ENCODE measurements around the gene MTR.

MTR gene

DNA sequence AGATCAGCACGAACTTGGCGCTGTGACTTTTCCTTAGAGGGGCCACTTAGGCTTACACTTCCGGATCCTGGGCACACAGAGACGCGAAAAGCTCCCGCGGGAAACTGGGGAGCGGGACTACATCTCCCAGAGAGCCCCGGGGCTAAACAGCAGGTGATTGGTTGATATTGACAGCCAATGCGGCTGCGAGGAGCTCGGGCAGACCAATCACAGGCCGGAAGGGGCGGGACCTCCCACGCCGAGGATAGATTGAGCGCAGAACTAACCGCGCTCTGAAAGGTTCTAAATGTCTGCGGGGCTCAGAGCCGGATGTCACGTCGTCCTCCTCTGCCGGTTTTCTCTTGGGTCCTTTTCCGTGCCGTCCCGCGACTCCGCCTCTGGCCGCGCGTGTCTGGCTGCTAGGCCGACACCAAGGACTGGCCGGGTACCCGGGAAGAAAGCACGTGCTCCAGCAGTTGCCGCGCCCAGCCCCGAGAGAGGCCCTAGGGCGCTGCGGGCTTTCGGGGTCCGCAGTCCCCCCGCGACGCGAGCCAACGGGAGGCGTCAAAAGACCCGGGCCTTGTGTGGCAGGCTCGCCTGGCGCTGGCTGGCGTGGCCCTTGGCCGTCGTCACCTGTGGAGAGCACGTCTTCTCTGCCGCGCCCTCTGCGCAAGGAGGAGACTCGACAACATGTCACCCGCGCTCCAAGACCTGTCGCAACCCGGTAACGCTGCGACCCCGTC is at the start of gene MTR:
TSS of gene MTR (plus strand) at position 258 of the 722 bp plus-strand sequence. CDS start at position 670, 412 bp downstream.
- peak; percentile 98 for DNase-seq

DNA sequence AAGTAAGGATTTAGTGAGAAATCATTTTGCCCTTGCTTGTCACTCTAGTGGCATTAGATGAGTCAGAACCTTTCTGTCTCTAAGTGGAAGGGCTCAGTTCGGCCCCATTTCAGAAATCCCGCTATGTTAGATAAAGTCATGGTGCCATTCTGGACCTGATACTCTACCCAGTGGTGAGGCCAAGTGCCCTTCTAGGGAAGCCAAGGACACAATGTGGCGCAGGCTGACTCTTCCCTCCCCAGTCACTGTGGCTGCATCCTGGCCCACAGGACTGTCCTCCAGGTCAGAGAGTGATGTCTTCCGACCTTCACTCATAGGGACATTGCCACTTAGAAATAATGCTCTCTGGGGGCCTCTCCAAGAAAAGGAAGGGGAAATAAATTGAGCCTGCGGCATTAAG is 48.3 kb upstream of the MTR start:
- DNase-seq = no peak

DNA sequence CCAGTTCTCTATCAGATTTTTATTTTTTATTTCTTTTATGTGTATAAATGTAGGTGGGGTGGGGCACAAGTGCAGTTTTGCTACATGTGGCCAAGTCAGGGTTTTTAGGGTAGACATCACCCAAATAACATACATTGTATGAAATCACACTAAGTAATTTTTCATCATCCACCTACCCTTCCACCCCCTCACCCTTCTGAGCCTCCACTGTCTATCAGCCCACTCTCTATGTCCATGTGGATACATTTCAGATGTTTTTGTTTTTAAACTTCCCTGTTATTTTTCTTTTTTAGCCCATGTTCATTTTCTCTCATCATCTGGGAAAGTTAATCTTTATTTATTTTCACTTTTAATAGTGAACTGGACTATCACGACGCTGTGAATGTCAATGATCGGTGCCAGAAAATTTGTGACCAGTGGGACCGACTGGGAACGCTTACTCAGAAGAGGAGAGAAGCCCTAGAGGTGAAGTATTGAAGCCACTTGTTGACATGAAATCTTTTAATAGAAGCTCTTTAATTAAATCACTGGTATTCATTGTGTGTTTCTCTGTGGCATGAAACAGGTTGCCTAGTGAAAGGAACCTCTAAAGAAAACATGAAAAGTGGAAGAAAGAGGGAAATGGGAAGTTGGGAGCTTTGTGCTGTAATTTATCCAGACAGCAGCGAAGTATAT is 47.6 kb upstream of the MTR start:
- no peak for DNase-seq

DNA sequence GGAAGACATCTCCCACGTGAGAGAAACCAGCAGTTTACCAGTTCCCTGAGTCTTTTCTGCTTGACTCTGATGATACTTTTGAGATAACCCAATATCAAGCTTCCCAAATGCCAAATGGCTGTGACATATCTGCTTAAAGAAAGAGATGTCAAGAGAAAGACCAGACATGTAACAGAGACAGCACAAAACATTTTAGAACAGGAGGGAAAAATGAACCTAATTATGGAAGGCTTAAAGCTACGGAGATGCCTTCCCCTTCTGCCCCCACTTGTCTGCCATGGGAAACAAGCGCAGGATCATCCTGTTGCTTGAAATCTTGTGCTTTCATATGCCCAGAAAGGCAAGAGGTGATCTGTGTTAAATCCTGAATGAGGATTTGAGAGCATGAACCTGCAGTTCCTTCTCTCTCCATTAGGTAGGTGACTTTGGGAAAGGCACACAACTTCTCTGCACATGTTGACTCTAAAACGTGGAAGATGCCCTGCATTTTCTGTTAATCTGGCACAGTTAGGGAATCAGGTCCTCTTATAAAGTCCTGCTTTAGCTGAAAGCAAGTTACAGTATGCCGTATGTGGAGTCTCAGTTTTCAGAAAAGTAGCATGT is 46.7 kb upstream of the MTR start:
- DNase-seq = no peak

DNA sequence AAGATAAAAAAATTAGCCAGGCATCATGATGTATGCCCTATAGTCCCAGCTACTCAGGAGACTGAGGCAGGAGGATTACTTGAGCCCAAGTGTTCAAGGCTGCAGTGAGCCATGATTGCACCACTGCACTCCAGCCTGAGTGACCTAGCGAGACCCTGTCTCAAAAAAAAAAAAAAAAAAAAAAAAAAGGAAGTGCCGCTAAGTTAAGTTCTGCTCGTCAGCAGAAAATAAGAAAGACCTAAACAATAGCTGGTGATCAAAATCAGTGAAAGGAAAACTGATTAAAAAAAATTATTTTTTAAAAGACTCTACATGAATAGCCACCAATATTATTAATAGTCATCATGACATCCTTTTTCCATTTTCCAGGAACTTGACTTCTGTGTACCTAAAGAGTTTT is 44.2 kb upstream of the MTR start:
- no peak for DNase-seq

DNA sequence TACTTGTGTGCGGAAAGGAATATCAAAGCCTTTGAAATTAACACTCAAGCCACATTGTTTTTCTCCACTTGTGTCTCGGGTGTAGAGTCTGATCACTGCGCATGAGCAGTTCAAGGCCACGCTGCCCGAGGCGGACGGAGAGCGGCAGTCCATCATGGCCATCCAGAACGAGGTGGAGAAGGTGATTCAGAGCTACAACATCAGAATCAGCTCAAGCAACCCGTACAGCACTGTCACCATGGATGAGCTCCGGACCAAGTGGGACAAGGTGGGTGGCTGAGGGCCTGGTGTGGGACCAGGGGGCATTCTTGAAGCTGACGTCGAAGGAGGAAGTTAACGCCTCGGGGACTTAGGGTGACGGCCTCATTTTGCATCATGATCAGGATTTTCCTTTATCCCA is 43.7 kb upstream of the MTR start:
- DNase-seq = no peak

DNA sequence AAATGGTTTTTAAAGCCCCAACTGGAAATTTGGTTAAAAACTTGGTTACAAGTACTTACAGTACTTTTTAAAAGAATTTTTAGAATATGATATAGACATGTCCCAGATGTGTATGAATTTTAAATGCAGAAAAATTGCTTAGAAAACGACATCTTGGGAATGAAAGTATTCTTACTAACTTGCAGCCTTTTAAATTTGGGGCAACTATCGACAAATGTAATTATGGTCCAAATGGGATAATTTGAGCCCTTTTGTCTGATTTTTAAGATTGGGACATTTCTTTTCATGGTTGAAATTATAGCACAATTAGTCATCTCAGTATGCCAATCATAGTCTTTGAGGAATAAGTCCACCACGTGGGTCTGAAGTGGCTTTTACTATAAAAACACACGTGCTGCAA is 43.2 kb upstream of the MTR start:
- no peak for DNase-seq

DNA sequence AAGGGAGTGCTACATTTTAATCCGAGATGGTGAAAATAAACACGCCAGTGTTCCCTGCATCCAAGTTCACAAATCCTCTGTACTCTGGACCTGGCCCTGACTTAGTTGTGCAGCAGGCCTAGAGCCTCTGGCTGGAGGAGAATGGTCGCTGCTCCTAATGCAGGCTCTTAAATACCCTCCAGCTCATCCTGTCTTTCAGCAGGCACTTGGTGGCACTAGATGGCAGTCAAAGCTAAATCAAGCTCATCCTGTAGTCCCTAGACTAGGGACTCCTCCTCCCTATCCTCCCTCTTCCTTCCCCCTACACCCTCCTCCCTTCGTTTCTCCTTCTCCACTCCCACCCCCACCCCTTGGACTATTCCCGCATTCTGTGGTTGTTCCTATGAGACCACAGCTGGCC is 41.6 kb upstream of the MTR start:
- DNase-seq = no peak

DNA sequence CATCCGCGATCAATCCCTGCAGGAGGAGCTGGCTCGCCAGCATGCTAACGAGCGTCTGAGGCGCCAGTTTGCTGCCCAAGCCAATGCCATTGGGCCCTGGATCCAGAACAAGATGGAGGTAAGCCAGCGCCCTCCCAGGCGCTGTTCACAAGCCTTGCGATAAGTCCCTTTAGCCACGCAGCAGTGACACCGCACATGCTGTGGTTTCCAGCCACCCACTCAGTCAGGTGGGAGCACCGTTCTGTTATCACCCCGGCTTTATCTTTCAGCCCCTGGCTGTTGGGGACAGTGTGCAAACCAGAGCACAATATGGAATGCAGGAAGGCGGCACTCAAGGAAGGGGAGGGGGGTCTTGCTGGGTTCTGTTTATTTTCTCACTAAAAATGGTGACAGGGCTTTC is 41.1 kb upstream of the MTR start:
- DNase-seq = no peak

DNA sequence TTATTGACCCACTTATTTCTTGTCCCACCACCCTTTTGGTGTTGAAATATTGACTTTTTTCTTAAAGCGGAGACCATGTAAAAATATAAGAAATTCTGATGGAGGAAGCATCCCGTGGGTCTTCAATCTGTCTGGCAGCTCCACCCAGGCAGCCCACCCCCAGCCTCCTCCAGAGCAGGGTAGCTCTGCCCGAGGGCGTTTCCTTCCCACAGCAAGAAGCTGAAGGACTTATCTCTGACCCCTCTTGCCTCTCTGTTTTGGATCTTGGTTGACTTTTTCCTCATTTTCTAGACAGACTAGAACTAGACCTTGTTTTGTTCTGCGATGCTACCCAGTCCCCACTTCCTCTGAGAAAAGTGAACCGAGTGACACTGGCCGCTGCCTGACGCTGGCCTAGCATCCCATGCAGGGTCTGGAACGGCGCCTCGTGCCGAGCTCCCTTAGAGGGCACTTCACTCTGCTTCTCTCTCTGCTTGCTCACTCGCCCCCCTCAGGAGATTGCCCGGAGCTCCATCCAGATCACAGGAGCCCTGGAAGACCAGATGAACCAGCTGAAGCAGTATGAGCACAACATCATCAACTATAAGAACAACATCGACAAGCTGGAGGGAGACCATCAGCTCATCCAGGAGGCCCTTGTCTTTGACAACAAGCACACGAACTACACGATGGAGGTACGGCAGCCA is 40.4 kb upstream of the MTR start:
- no peak for DNase-seq

DNA sequence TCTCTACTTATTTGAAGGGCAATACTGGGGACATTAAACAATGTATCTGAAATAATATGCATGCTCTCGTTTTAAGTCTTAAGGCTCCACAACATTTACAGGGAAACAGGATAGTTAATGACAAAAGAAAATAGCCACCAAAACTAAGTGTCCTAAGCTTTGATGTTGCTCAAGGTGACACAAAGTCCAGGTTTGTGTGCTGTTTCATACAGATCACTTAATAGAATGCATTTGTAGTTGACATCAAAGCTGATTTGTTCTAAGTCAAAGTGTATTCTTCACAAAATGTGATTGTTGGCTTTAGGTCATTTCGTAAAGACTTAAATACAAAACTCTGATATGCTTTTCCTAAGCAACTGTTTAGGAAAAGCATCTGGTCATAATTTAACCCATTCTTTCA is 37.5 kb upstream of the MTR start:
- DNase-seq = no peak

DNA sequence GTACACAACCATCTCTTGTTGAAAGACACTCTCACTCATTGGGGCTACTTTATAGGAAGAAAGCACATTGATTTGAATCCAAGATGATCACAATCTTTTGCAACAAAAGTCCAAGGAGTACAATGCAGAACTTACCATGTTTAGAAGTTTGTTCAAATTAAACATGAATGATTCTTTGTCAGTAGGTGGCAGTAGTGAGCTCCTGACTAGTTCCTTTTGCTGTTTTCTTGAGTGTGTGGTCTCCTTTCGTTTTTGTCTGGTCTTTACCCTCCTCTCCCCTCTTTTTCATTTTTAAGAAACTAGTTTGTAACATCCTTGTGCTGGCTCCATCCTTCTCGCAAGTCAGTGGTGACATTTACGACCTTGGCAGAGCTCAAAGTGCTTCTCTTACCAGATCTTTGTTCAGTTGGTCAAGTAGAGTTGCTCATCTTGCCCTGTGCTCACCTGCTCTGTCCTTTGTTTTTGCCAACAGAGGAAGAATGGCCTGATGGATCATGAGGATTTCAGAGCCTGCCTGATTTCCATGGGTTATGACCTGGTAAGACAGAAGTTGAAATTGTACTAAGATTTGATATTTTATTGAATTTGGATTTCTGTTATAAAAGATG is 35.7 kb upstream of the MTR start:
- peak; percentile 4 for DNase-seq

DNA sequence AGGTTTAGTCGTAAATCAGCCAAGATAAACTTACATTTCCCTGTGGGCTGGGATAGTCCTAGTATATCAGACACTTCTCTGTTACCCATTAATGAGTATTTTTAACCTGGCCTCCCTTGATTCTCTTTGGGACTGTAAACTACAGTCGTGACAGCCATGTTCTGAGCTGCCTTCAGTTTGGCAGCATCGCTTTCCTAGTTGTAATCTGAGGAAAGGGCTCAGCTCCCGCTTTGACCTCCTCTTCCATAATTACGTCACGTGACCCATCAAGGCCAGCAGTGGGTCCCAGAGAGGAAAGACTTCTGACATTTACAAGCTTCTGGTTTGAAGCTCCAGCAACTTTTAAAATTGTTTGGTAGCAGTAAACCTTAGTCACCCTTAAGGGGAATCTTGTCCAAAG is 34.6 kb upstream of the MTR start:
- DNase-seq = no peak

DNA sequence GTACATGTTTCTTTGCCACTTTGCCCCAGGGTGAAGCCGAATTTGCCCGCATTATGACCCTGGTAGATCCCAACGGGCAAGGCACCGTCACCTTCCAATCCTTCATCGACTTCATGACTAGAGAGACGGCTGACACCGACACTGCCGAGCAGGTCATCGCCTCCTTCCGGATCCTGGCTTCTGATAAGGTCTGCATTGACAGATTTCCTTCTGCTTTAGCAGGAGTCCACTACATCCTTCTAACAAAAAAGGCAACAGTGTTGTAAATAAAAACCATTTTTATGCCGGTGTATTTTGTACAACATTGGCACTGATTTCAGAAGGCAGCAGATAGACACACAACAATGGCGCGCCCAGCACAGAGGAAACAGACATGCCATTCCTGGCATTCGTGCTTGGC is 34.1 kb upstream of the MTR start:
- no peak for DNase-seq

DNA sequence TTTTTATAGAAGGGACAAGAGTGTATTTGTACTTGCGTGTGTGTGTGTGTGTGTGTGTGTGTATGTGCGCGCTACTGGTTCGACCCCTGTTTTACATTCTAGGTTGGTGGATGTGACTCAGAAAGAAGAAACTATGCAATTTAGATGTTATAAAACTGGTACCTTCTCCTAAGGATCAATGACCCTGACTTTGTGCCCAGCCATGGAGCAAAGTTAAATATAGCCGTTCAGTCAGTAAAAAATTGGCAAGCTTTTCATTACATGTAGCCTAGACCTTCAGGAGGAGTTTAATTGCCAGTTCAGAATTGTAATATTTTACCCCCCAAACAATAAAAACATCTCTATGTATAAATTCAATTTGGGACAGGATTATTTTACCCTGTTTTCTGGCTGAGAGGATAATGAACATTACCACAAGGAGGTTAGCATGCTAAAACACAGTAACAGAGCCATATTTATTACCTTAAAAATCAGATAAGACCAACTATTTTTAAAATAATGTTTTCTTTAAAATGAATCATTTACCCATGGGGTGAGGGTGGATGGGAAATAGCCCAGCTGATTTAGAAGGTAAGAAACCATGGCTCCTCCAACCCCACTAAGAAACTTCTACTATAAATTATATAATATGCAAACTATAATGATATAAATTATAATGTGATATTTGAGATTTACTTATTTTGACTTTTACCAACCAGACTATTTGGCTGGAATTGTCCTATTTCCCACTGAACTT is 33.5 kb upstream of the MTR start:
- DNase-seq = no peak

DNA sequence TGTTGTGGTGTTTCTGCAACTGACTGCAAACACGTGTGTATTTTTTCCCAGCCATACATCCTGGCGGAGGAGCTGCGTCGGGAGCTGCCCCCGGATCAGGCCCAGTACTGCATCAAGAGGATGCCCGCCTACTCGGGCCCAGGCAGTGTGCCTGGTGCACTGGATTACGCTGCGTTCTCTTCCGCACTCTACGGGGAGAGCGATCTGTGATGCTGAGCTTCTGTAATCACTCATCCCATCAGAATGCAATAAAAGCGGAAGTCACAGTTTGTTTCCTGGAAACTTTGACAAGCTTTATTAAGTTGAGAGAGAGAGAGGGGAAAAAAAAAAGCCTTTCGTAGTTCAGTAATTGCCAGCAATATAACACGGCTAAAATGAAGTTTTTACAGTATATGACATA is 32.7 kb upstream of the MTR start:
- no peak for DNase-seq

DNA sequence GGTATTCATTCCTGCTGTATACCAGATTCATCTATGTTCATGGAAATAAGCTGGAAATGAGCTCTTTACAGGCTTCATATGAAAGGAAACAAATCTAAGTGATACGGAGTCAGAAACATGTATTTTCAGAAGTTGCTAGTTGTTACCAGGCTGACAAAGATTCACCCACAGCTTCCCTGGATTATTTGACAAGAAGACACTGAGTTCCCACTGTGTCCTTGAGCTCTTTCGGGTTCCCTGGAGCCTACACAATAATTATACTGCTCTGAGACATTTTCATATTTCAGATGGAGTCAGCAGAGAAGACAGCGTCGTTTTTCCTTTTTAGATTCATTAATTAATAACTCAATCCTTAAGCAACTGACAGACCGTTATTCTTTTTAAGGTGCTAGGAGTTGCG is 29.3 kb upstream of the MTR start:
- no peak for DNase-seq

DNA sequence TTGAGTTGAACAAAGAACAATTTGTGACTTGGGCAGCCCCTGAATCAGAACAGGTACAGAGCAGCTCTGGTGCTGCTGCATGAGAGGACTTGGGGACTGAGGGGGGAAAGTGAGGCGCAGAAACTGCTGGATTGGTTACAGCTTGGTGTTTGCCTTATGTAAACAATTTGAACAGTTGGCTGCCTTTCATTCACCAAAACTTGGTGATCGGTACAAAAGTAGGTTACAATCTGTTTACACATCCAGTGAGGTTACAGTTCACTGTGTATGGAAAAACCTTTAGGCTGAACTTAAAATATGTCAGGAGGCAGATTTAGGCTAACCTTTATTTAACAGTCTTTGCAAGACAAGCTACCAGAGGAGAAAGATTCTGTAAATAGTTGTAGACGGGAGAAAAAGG is 28.6 kb upstream of the MTR start:
- no peak for DNase-seq

DNA sequence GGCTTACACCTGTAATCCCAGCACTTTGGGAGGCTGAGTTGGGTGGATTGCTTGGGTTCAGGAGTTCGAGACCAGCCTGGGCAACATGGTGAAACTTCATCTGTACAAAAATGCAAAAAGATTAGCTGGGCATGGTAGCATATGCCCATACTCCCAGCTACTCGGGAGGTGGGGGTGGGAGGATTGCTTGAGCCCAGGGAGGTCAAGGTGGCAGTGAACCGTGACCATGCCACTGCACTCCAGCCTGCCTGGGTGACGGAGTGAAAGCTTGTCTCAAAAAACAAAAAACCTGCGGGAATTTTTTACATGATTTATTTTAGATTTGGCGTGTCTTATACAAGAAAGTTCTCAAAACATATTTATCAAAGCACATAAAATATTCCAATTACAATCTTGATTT is 27.8 kb upstream of the MTR start:
- DNase-seq = no peak

DNA sequence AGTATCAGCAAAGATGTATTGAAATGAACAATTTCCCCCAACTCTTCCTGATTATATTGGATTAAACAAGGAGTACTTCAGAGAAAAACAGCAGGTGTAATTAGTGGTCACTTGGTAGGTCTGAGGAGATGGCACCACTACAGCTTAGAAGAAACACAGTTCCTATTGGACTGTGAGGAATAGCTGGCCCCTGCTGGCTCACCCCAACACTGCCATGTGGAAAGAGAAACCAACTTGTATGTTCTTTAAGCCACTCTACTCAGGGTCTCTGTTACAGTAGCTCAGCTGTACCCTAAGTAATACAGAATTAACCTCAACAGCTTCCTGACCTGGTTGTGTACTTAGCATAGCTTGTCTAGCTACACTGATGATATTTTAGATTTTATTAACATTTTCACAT is 26.5 kb upstream of the MTR start:
- no peak for DNase-seq

DNA sequence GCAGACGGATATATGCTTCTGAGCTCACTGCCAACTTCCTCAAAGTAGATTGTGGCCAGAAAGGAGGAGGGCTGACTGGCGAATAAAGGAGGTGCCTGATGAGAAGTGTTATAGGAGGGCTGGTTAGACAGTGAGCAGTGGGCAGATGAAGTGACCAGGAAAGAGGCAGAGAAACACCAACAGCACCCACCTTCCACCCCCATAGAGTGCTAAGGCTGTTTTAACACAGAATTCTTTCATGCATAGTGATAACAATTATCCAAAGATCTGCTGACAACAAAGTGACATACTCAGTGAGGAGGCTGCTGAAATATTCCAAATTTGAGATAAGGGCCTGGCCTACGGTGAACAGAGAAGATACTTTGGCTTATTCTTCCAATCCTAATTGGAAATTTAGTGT is 21.2 kb upstream of the MTR start:
- DNase-seq = no peak

DNA sequence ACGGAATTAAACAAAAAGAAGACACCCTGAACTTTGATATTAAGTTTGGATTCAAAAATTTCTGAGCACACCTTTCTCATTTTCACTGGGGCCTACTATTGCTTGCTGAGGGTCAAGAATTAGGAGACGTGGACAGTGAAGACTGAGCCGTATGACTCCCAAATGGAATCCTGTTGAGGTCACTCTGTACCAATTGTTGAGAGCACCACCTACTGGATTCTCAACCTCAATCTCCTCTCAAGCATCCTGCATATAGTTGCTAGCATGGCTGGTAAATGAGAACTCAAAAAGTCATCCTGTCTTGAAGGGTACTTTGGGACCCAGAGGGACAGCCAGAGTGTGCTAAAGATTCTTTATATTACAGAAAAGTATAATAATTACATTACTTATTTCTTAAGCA is 20.2 kb upstream of the MTR start:
- no peak for DNase-seq

DNA sequence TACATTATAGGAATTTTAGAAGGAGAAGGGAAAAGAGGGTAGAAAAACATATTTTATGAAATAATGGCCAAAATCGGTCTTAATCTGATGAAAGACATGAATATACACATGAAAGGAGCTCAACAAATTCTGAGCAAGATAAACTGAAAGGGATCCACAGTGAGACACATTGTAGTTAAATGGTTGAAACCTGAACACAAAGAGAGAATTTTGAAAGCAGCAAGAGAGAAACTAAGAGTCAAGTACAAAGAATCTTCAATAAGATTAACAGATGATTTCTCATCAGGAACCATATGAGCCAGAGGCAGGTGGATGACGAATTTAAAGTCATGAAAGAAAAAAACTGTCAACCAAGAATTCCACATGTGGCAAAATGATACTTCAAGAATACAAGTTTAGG is 15.8 kb upstream of the MTR start:
- DNase-seq = no peak

Measured in CD4-positive, alpha-beta T cell treated with Interleukin-6 for 4 hours (primary cell).